GM23338 (cell line): ENCODE measurements around the gene MEN1. TPM values are rescaled to one million over a fixed set of nuclear protein-coding genes. Genes with fewer than 3 reads are reported as not detected.

Source experiments
- ATAC-seq: fragments of 200-7000 bp; cut with Tn5 transposase; 3 replicates; pipeline ENCODE4 v1.9.1; 2020
- DNase-seq: peaks from one replicate; pipeline ENCODE4 v3.0.0-alpha.2; 2015; ENCODE audit warnings: low spot score
- H2AFZ ChIP-seq: fragments of 200-600 bp; sonication (generic); 2 replicates; pipeline ENCODE4 v1.8.0; 2016; ENCODE audit warnings: antibody characterized with exemption, mild to moderate bottlenecking, moderate library complexity
- H3F3A ChIP-seq: fragments of 200-600 bp; sonication (generic); replicated peaks from 2 replicates; pipeline ENCODE4 v1.8.0; 2017; ENCODE audit warnings: antibody characterized with exemption, mixed run types, low read depth
- H3K27ac ChIP-seq: fragments of 200-600 bp; sonication (generic); 2 replicates; pipeline ENCODE4 v1.6.1; 2016; ENCODE audit warnings: low read depth
- H3K27me3 ChIP-seq: fragments of 200-600 bp; sonication (generic); 2 replicates; pipeline ENCODE4 v1.8.0; 2016; ENCODE audit warnings: mild to moderate bottlenecking, mixed run types, moderate library complexity; ENCODE audit not compliant: insufficient read depth
- H3K36me3 ChIP-seq: fragments of 200-600 bp; sonication (generic); 2 replicates; pipeline ENCODE4 v1.8.0; 2016; ENCODE audit warnings: mild to moderate bottlenecking; ENCODE audit not compliant: insufficient read depth
- H3K4me1 ChIP-seq: fragments of 200-600 bp; sonication (generic); 2 replicates; pipeline ENCODE4 v1.8.0; 2016; ENCODE audit warnings: mild to moderate bottlenecking, moderate library complexity; ENCODE audit not compliant: insufficient read depth
- H3K4me2 ChIP-seq: fragments of 200-600 bp; sonication (generic); 2 replicates; pipeline ENCODE4 v1.7.1; 2017; ENCODE audit warnings: mixed run types
- H3K4me3 ChIP-seq: fragments of 200-600 bp; sonication (generic); 2 replicates; pipeline ENCODE4 v1.6.1; 2016; ENCODE audit warnings: mixed run types
- H3K79me2 ChIP-seq: fragments of 200-600 bp; sonication (generic); replicated peaks from 2 replicates; pipeline ENCODE4 v1.8.0; 2017; ENCODE audit warnings: mild to moderate bottlenecking; ENCODE audit not compliant: insufficient read depth
- H3K9me2 ChIP-seq: fragments of 200-600 bp; sonication (generic); 2 replicates; pipeline ENCODE4 v1.8.0; 2017; ENCODE audit not compliant: insufficient read depth
- H4K20me1 ChIP-seq: fragments of 200-600 bp; sonication (generic); replicated peaks from 2 replicates; pipeline ENCODE4 v1.8.0; 2017; ENCODE audit warnings: mild to moderate bottlenecking; ENCODE audit not compliant: insufficient read depth
- H3K27ac Mint-ChIP-seq: 2 replicates; pipeline ENCODE4 v1.8.0; 2020; ENCODE audit warnings: inconsistent platforms, mild to moderate bottlenecking, moderate library complexity, mixed read lengths
- H3K27me3 Mint-ChIP-seq: 3 replicates; pipeline ENCODE4 v1.8.0; 2022; ENCODE audit warnings: low read depth, mild to moderate bottlenecking, moderate library complexity, mixed read lengths, inconsistent platforms; ENCODE audit not compliant: insufficient read depth, poor library complexity
- H3K36me3 Mint-ChIP-seq: 3 replicates; pipeline ENCODE4 v1.8.0; 2021; ENCODE audit warnings: low read depth, mild to moderate bottlenecking, inconsistent platforms, moderate library complexity, mixed read lengths
- H3K4me1 Mint-ChIP-seq: 3 replicates; pipeline ENCODE4 v1.8.0; 2020; ENCODE audit warnings: mild to moderate bottlenecking, inconsistent platforms, mixed read lengths
- H3K4me3 Mint-ChIP-seq: 3 replicates; pipeline ENCODE4 v1.8.0; 2021; ENCODE audit warnings: moderate library complexity, mild to moderate bottlenecking, inconsistent platforms, mixed read lengths
- H3K9me3 Mint-ChIP-seq: 3 replicates; pipeline ENCODE4 v1.8.0; 2020; ENCODE audit warnings: moderate library complexity, mild to moderate bottlenecking, inconsistent platforms, mixed read lengths
- CREB1 ChIP-seq: fragments of 250-450 bp; sonication (Bioruptor Pico); IDR thresholded peaks from 2 replicates; pipeline ENCODE4 v1.5.0; 2020; ENCODE audit warnings: low read depth, mild to moderate bottlenecking, moderate library complexity
- CTCF ChIP-seq, 2 experiments: fragments of 200-600 bp in 1 of 2; sonication (generic) in 1 of 2; conservative IDR thresholded peaks; 2 replicates each; pipeline versions ENCODE4 v1.5.1 to v1.6.1; 2016 to 2017; ENCODE audit warnings: antibody characterized with exemption in 2 of 2, low read depth in 2 of 2, mild to moderate bottlenecking in 2 of 2, moderate library complexity in 1 of 2
- EZH2 ChIP-seq: fragments of 200-600 bp; sonication (generic); IDR thresholded peaks from one replicate; pipeline ENCODE4 v1.8.0; 2017; ENCODE audit warnings: antibody characterized with exemption, mild to moderate bottlenecking, low read depth; ENCODE audit not compliant: unreplicated experiment
- EZH2phosphoT487 ChIP-seq: fragments of 200-600 bp; sonication (generic); IDR thresholded peaks from one replicate; pipeline ENCODE4 v1.8.1; 2018; ENCODE audit warnings: antibody characterized with exemption; ENCODE audit not compliant: unreplicated experiment
- JUNB ChIP-seq: IDR thresholded peaks from one replicate; pipeline ENCODE4 v1.6.1; 2016; ENCODE audit warnings: antibody characterized with exemption; ENCODE audit not compliant: unreplicated experiment
- NANOG ChIP-seq: IDR thresholded peaks from 2 replicates; pipeline ENCODE4 v1.6.1; 2016; ENCODE audit warnings: antibody characterized with exemption, borderline replicate concordance
- POLR2AphosphoS5 ChIP-seq: IDR thresholded peaks from 2 replicates; pipeline ENCODE4 v1.6.1; 2016; ENCODE audit warnings: antibody characterized with exemption, low read depth
- REST ChIP-seq: IDR thresholded peaks from one replicate; pipeline ENCODE4 v1.6.1; 2018; ENCODE audit warnings: antibody characterized with exemption; ENCODE audit not compliant: unreplicated experiment
- STAT1 ChIP-seq: IDR thresholded peaks from one replicate; pipeline ENCODE4 v1.6.1; 2016; ENCODE audit warnings: antibody characterized with exemption; ENCODE audit not compliant: unreplicated experiment
- ZNF114 ChIP-seq: fragments of 250-450 bp; sonication (Bioruptor Pico); IDR thresholded peaks from 2 replicates; pipeline ENCODE4 v1.5.0; 2020; ENCODE audit warnings: mild to moderate bottlenecking, moderate library complexity
- ZNF331 ChIP-seq: fragments of 250-450 bp; sonication (Bioruptor Pico); IDR thresholded peaks from 2 replicates; pipeline ENCODE4 v1.5.0; 2020; ENCODE audit warnings: low read depth, mild to moderate bottlenecking, moderate library complexity
- polyA plus RNA-seq: library from polyadenylated mRNA; unstranded; fragments of >200 nt; fragmentation: Nextera tagmentation; extraction: Ambion mirVana; gene quantifications from 2 replicates; pipeline ENCODE4 v1.2.1, GENCODE V29; 2016
- total RNA-seq: library from RNA; depleted of rRNA; stranded (reverse); fragments of >200 nt; shearing (Covaris generic); gene quantifications from 2 replicates; pipeline ENCODE4 v1.2.3, GENCODE V29; 2014
- TF ChIP-seq, protein P1 (sequence below): fragments of 250-450 bp; sonication (Bioruptor Pico); IDR thresholded peaks from 2 replicates; pipeline ENCODE4 v1.5.0; 2020; ENCODE audit warnings: mild to moderate bottlenecking, moderate library complexity
- TF ChIP-seq, protein P2 (sequence below): IDR thresholded peaks from 2 replicates; pipeline ENCODE4 v1.6.1; 2016; ENCODE audit warnings: antibody characterized with exemption

The MEN1 gene
- total and polyA plus RNA-seq, 2 experiments from 2014 or later, result 31.6 to 45.2 TPM

DNA sequence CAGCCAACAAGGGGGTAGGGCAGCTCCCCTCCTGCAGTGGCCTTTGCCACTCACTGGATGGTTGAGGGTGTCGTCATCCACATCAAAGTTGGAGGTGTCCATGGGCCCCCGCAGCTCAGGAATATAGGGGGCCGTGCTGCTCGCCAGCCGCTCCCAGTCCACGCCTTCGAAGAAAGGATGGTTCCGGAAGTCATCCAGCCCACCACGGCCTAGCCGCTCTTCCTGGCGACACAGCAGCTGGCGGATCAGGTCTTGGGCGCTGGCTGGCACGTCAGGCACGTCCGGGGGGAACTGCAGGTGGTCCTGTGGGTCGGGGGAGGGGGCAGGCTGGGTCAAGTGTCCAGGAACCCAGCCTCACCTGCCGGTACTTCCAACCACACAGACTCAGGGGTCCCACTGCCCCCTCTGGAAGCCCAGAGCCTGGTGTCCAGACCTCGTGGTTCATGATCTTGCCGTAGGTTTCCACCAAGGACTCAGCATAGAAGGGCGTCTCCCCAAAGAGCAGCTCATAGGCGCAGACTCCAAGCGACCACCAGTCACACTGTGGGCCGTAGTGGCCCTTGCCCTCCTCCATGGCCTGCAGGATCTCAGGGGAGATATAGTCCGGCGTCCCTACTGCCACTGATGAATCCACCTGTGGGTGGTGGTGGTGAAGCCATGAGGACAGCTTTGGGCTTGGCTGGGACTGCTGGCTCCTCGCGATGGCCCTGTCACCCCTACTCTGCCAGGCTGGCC, 28.4 kb upstream of the MEN1 start:
- H3K4me1 ChIP-seq, result peaks cover 7% of the 10 kb centered on the region; the same call in 1 of the 2 replicates
- Mint-ChIP-seq H3K9me3 (no peaks in the 10 kb centered on the region), H3K27me3 (peaks cover 4% of the 10 kb centered on the region), H3K4me3 (no peak overlapping the region), H3K4me1 (peaks cover 21% of the 10 kb centered on the region), H3K36me3 (peaks cover 4% of the 10 kb centered on the region; the same call in 2 of the 3 replicates), H3K27ac (no peak overlapping the region)
- TF ChIP-seq JUNB, result no peak
- TF ChIP-seq, protein P1, sequence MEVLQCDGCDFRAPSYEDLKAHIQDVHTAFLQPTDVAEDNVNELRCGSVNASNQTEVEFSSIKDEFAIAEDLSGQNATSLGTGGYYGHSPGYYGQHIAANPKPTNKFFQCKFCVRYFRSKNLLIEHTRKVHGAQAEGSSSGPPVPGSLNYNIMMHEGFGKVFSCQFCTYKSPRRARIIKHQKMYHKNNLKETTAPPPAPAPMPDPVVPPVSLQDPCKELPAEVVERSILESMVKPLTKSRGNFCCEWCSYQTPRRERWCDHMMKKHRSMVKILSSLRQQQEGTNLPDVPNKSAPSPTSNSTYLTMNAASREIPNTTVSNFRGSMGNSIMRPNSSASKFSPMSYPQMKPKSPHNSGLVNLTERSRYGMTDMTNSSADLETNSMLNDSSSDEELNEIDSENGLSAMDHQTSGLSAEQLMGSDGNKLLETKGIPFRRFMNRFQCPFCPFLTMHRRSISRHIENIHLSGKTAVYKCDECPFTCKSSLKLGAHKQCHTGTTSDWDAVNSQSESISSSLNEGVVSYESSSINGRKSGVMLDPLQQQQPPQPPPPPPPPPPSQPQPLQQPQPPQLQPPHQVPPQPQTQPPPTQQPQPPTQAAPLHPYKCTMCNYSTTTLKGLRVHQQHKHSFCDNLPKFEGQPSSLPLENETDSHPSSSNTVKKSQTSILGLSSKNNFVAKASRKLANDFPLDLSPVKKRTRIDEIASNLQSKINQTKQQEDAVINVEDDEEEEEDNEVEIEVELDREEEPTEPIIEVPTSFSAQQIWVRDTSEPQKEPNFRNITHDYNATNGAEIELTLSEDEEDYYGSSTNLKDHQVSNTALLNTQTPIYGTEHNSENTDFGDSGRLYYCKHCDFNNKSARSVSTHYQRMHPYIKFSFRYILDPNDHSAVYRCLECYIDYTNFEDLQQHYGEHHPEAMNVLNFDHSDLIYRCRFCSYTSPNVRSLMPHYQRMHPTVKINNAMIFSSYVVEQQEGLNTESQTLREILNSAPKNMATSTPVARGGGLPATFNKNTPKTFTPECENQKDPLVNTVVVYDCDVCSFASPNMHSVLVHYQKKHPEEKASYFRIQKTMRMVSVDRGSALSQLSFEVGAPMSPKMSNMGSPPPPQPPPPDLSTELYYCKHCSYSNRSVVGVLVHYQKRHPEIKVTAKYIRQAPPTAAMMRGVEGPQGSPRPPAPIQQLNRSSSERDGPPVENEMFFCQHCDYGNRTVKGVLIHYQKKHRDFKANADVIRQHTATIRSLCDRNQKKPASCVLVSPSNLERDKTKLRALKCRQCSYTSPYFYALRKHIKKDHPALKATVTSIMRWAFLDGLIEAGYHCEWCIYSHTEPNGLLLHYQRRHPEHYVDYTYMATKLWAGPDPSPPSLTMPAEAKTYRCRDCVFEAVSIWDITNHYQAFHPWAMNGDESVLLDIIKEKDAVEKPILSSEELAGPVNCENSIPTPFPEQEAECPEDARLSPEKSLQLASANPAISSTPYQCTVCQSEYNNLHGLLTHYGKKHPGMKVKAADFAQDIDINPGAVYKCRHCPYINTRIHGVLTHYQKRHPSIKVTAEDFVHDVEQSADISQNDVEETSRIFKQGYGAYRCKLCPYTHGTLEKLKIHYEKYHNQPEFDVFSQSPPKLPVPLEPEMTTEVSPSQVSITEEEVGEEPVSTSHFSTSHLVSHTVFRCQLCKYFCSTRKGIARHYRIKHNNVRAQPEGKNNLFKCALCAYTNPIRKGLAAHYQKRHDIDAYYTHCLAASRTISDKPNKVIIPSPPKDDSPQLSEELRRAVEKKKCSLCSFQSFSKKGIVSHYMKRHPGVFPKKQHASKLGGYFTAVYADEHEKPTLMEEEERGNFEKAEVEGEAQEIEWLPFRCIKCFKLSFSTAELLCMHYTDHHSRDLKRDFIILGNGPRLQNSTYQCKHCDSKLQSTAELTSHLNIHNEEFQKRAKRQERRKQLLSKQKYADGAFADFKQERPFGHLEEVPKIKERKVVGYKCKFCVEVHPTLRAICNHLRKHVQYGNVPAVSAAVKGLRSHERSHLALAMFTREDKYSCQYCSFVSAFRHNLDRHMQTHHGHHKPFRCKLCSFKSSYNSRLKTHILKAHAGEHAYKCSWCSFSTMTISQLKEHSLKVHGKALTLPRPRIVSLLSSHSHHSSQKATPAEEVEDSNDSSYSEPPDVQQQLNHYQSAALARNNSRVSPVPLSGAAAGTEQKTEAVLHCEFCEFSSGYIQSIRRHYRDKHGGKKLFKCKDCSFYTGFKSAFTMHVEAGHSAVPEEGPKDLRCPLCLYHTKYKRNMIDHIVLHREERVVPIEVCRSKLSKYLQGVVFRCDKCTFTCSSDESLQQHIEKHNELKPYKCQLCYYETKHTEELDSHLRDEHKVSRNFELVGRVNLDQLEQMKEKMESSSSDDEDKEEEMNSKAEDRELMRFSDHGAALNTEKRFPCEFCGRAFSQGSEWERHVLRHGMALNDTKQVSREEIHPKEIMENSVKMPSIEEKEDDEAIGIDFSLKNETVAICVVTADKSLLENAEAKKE (CRISPR knock-in tag), result no peak
- no peak for TF ChIP-seq ZNF114 (CRISPR knock-in tag)
- no peak for TF ChIP-seq NANOG
- TF ChIP-seq, protein P2, sequence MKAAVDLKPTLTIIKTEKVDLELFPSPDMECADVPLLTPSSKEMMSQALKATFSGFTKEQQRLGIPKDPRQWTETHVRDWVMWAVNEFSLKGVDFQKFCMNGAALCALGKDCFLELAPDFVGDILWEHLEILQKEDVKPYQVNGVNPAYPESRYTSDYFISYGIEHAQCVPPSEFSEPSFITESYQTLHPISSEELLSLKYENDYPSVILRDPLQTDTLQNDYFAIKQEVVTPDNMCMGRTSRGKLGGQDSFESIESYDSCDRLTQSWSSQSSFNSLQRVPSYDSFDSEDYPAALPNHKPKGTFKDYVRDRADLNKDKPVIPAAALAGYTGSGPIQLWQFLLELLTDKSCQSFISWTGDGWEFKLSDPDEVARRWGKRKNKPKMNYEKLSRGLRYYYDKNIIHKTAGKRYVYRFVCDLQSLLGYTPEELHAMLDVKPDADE, result no peak
- TF ChIP-seq POLR2AphosphoS5, result no peak
- TF ChIP-seq CREB1 (CRISPR knock-in tag), result no peak
- no peak for TF ChIP-seq ZNF331
- TF ChIP-seq REST, result no peak
- no peak for TF ChIP-seq EZH2
- no peak for TF ChIP-seq CTCF (conservative IDR thresholded peaks at IDR 0.05; ENCODE audit: low read depth in 2 of 2)
- no peak for TF ChIP-seq STAT1
- TF ChIP-seq EZH2phosphoT487, result no peak
- no peak overlapping the region for H2AFZ ChIP-seq
- no peaks in the 10 kb centered on the region for H3K79me2 ChIP-seq
- H3K27ac ChIP-seq, result no peak overlapping the region
- H3K4me2 ChIP-seq, result no peak overlapping the region
- H3F3A ChIP-seq, result no peaks in the 10 kb centered on the region
- H3K36me3 ChIP-seq, result no peaks in the 10 kb centered on the region
- H4K20me1 ChIP-seq, result no peaks in the 10 kb centered on the region
- H3K4me3 ChIP-seq, result no peak overlapping the region
- H3K27me3 ChIP-seq, result no peaks in the 10 kb centered on the region
- no peak for DNase-seq
- no peak for ATAC-seq
- no peaks in the 10 kb centered on the region for H3K9me2 ChIP-seq
